Neural progenitor cell (in vitro differentiated cells): ENCODE data around the gene TTYH2.

Experiments used
- CTCF ChIP-seq: fragments of 200-600 bp; sonication (generic); IDR thresholded peaks from 2 replicates; pipeline ENCODE4 v1.5.1; 2017; ENCODE audit warnings: antibody characterized with exemption, mild to moderate bottlenecking
- EZH2 ChIP-seq: fragments of 200-600 bp; sonication (generic); IDR thresholded peaks from 2 replicates; pipeline ENCODE4 v1.6.1; 2017; ENCODE audit warnings: antibody characterized with exemption, mild to moderate bottlenecking, moderate library complexity

- TF ChIP-seq EZH2 (no peak), CTCF (no peak)
These were observed 37.7 kb downstream of the TTYH2 start for GRCh38 chr17:74251051-74251450.
